H1 (cell line): ENCODE measurements around the gene GRIA1. TPM values are rescaled to one million over a fixed set of nuclear protein-coding genes. Genes with fewer than 3 reads are reported as not detected.

Experiments
- CTCF ChIA-PET: fragments of 300-600 bp; sonication (Branson Sonifier 250); formaldehyde crosslinking; loops from one replicate; lab custom pipeline; 2021; ENCODE audit not compliant: partially characterized antibody; lab: Charles Lee
- POLR2A ChIA-PET: fragments of 300-600 bp; sonication (Branson Sonifier 250); formaldehyde crosslinking; loops from one replicate; lab custom pipeline; 2021; ENCODE audit warnings: inconsistent platforms; ENCODE audit not compliant: partially characterized antibody; lab: Charles Lee
- DNase-seq, 2 experiments: peaks; one replicate each; pipeline versions ENCODE4 v3.0.0 to v3.0.0-alpha.2; 2010 to 2022; ENCODE audit warnings: low spot score in 2 of 2, low read depth in 1 of 2, mixed read lengths in 1 of 2
- FAIRE-seq: peaks from 2 replicates; lab custom pipeline; 2011; peaks lifted over from hg19 to GRCh38; lab: Jason Lieb, UNC
- H2AFZ ChIP-seq: 2 replicates; pipeline ENCODE4 v1.8.1; 2012; ENCODE audit warnings: low read length, inconsistent platforms
- H2AK5ac ChIP-seq: 2 replicates; pipeline ENCODE4 v1.6.1; 2013; ENCODE audit warnings: low read depth, low read length
- H2BK120ac ChIP-seq: replicated peaks from 2 replicates; pipeline ENCODE3; 2013; ENCODE audit warnings: low read depth, low read length, inconsistent platforms
- H2BK12ac ChIP-seq: 2 replicates; pipeline ENCODE4 v1.6.1; 2013; ENCODE audit warnings: low read depth, low read length
- H2BK15ac ChIP-seq: 2 replicates; pipeline ENCODE4 v1.6.1; 2013; ENCODE audit warnings: low read length
- H2BK20ac ChIP-seq: 2 replicates; pipeline ENCODE4 v1.6.1; 2013; ENCODE audit warnings: low read length
- H2BK5ac ChIP-seq: 2 replicates; pipeline ENCODE4 v1.6.1; 2013; ENCODE audit warnings: low read depth, low read length
- H3K14ac ChIP-seq: 2 replicates; pipeline ENCODE4 v1.6.1; 2013; ENCODE audit warnings: inconsistent platforms; ENCODE audit not compliant: insufficient read length
- H3K18ac ChIP-seq: 2 replicates; pipeline ENCODE4 v1.6.1; 2013; ENCODE audit warnings: low read length; ENCODE audit errors: extremely low read depth
- H3K23ac ChIP-seq: 2 replicates; pipeline ENCODE4 v1.6.1; 2013; ENCODE audit warnings: inconsistent platforms; ENCODE audit not compliant: insufficient read length
- H3K23me2 ChIP-seq: 2 replicates; pipeline ENCODE4 v1.6.1; 2013; ENCODE audit warnings: low read depth, low read length
- H3K27ac ChIP-seq: 2 replicates; pipeline ENCODE4 v1.6.1; 2011; ENCODE audit warnings: low read depth, low read length, inconsistent platforms
- H3K27me3 ChIP-seq, 4 experiments: replicated peaks in 1 of 4; 1 replicate in 1 of 4; 2 replicates in 3 of 4; pipeline versions ENCODE4 v1.6.1 to v1.8.1; 2011 to 2013; ENCODE audit warnings: low read length in 3 of 4, mild to moderate bottlenecking in 3 of 4, inconsistent platforms in 2 of 4, mixed read lengths in 2 of 4, moderate library complexity in 1 of 4; ENCODE audit not compliant: control insufficient read depth in 3 of 4, insufficient read depth in 3 of 4; ENCODE audit errors: extremely low read depth in 1 of 4
- H3K36me3 ChIP-seq, 4 experiments: 2 replicates each; pipeline versions ENCODE4 v1.6.1 to v1.8.1; 2011 to 2013; ENCODE audit warnings: mild to moderate bottlenecking in 4 of 4, low read length in 3 of 4, moderate library complexity in 2 of 4, control low read depth in 1 of 4, inconsistent platforms in 1 of 4; ENCODE audit not compliant: insufficient read depth in 4 of 4, control insufficient read depth in 2 of 4
- H3K4ac ChIP-seq: replicated peaks from 2 replicates; pipeline ENCODE3; 2013; ENCODE audit warnings: low read length, low read depth, mixed read lengths, inconsistent platforms; ENCODE audit not compliant: insufficient read length
- H3K4me1 ChIP-seq, 4 experiments: replicated peaks in 1 of 4; 1 replicate in 1 of 4; 2 replicates in 3 of 4; pipeline versions ENCODE4 v1.6.1 to v1.8.1; 2011 to 2013; ENCODE audit warnings: low read length in 3 of 4, inconsistent platforms in 2 of 4, mixed read lengths in 1 of 4; ENCODE audit not compliant: insufficient read depth in 4 of 4, control insufficient read depth in 3 of 4
- H3K4me2 ChIP-seq, 2 experiments: 2 replicates each; pipeline versions ENCODE4 v1.6.1 to v1.8.1; 2011 to 2013; ENCODE audit warnings: low read depth in 2 of 2, low read length in 2 of 2, control low read depth in 1 of 2, inconsistent platforms in 1 of 2, mild to moderate bottlenecking in 1 of 2; ENCODE audit not compliant: insufficient read depth in 1 of 2
- H3K4me3 ChIP-seq, 4 experiments: fragments of 200-600, 300-600 bp in 1 of 4; sonication (generic), shearing (Covaris generic), sonication (Bioruptor Twin) in 1 of 4; 2 replicates each; pipeline versions ENCODE4 v1.5.1 to v1.8.1; 2011 to 2016; ENCODE audit warnings: low read length in 4 of 4, low read depth in 3 of 4, control low read depth in 2 of 4, inconsistent platforms in 2 of 4, mild to moderate bottlenecking in 2 of 4, mixed read lengths in 1 of 4, moderate library complexity in 1 of 4; ENCODE audit not compliant: insufficient read depth in 2 of 4; ENCODE audit errors: extremely low read depth in 1 of 4
- H3K56ac ChIP-seq: replicated peaks from 2 replicates; pipeline ENCODE3; 2013; ENCODE audit warnings: low read depth, mild to moderate bottlenecking, mixed read lengths, low read length, inconsistent platforms; ENCODE audit not compliant: insufficient read length
- H3K79me1 ChIP-seq: 2 replicates; pipeline ENCODE4 v1.6.1; 2013; ENCODE audit warnings: low read depth, low read length, control low read depth
- H3K79me2 ChIP-seq, 2 experiments: 2 replicates each; pipeline versions ENCODE4 v1.6.1 to v1.8.1; 2012 to 2013; ENCODE audit warnings: low read length in 2 of 2, mild to moderate bottlenecking in 2 of 2, inconsistent platforms in 1 of 2; ENCODE audit not compliant: insufficient read depth in 2 of 2, control insufficient read depth in 1 of 2
- H3K9ac ChIP-seq, 4 experiments: replicated peaks in 1 of 4; 1 replicate in 1 of 4; 2 replicates in 3 of 4; pipeline versions ENCODE4 v1.6.1 to v1.8.1; 2011 to 2013; ENCODE audit warnings: low read depth in 3 of 4, low read length in 3 of 4, control low read depth in 2 of 4, mild to moderate bottlenecking in 2 of 4, moderate library complexity in 2 of 4, inconsistent platforms in 1 of 4; ENCODE audit errors: extremely low read depth in 1 of 4
- H3K9me3 ChIP-seq, 2 experiments: 2 replicates each; pipeline versions ENCODE4 v1.6.1 to v1.8.1; 2012 to 2013; ENCODE audit warnings: mild to moderate bottlenecking in 2 of 2, moderate library complexity in 2 of 2, control low read depth in 1 of 2, inconsistent platforms in 1 of 2, low read depth in 1 of 2, low read length in 1 of 2, mixed read lengths in 1 of 2; ENCODE audit not compliant: insufficient read depth in 2 of 2
- H4K20me1 ChIP-seq, 2 experiments: replicated peaks in 1 of 2; 2 replicates each; pipeline versions ENCODE3 to v1.8.1; 2011 to 2013; ENCODE audit warnings: inconsistent platforms in 2 of 2, low read length in 2 of 2, mild to moderate bottlenecking in 1 of 2; ENCODE audit not compliant: insufficient read depth in 2 of 2, control insufficient read depth in 1 of 2
- H4K5ac ChIP-seq: 2 replicates; pipeline ENCODE4 v1.6.1; 2013; ENCODE audit warnings: low read length, low read depth, mixed read lengths, inconsistent platforms; ENCODE audit not compliant: insufficient read length
- H4K8ac ChIP-seq: 2 replicates; pipeline ENCODE4 v1.8.0; 2013; ENCODE audit warnings: mild to moderate bottlenecking, moderate library complexity, low read length, inconsistent platforms; ENCODE audit not compliant: insufficient read depth; ENCODE audit errors: extremely low read depth
- H4K91ac ChIP-seq: replicated peaks from 2 replicates; pipeline ENCODE3; 2013; ENCODE audit warnings: low read length, mixed read lengths, inconsistent platforms; ENCODE audit not compliant: insufficient read length
- BCL11A ChIP-seq, 2 experiments: IDR thresholded peaks; one replicate each; pipeline ENCODE4 v1.6.1; 2011; ENCODE audit warnings: low read depth in 2 of 2, low read length in 2 of 2, mild to moderate bottlenecking in 2 of 2
- CTBP2 ChIP-seq: IDR thresholded peaks from 2 replicates; pipeline ENCODE4 v1.7.0; 2011; ENCODE audit warnings: borderline replicate concordance, mild to moderate bottlenecking, moderate library complexity, mixed read lengths, low read length; ENCODE audit not compliant: insufficient read depth, insufficient read length
- EP300 ChIP-seq, 2 experiments: IDR thresholded peaks; 1 replicate in 1 of 2; 2 replicates in 1 of 2; pipeline ENCODE4 v1.6.1; 2011 to 2012; ENCODE audit warnings: low read depth in 2 of 2, low read length in 2 of 2, mild to moderate bottlenecking in 2 of 2, borderline replicate concordance in 1 of 2, inconsistent platforms in 1 of 2, moderate library complexity in 1 of 2
- FOSL1 ChIP-seq: IDR thresholded peaks from 2 replicates; pipeline ENCODE4 v1.6.1; 2011; ENCODE audit warnings: mild to moderate bottlenecking, low read depth, low read length, moderate library complexity; ENCODE audit not compliant: insufficient read depth
- POLR2A ChIP-seq, 2 experiments: IDR thresholded peaks; 1 replicate in 1 of 2; 2 replicates in 1 of 2; pipeline ENCODE4 v1.6.1; 2011; ENCODE audit warnings: low read depth in 2 of 2, low read length in 2 of 2, mild to moderate bottlenecking in 2 of 2; ENCODE audit errors: control extremely low read depth in 1 of 2
- POLR2AphosphoS5 ChIP-seq: IDR thresholded peaks from 2 replicates; pipeline ENCODE4 v1.6.1; 2011; ENCODE audit warnings: low read depth, low read length
- RXRA ChIP-seq: IDR thresholded peaks from 2 replicates; pipeline ENCODE4 v1.6.1; 2011; ENCODE audit warnings: low read depth, mild to moderate bottlenecking, low read length, moderate library complexity; ENCODE audit not compliant: insufficient read depth
- SIRT6 ChIP-seq: IDR thresholded peaks from one replicate; pipeline ENCODE4 v1.7.1; 2012; ENCODE audit warnings: low read length, inconsistent platforms
- SP4 ChIP-seq: IDR thresholded peaks from 2 replicates; pipeline ENCODE4 v1.6.1; 2012; ENCODE audit warnings: low read length, inconsistent platforms
- TBP ChIP-seq: IDR thresholded peaks from 2 replicates; pipeline ENCODE4 v1.6.1; 2011; ENCODE audit warnings: low read depth, low read length, improper control_type of control experiment
- WGBS, 2 experiments: shearing (Covaris generic) in 1 of 2; methylation state at CpG; one replicate each; pipeline versions ENCODE4 v1.1.6 to v1.1.7; 2013 to 2015; ENCODE audit warnings: low lambda C conversion rate in 2 of 2, mixed read lengths in 2 of 2, inconsistent platforms in 1 of 2, low coverage in 1 of 2, missing lambda C conversion rate in 1 of 2; ENCODE audit not compliant: insufficient replicate concordance in 2 of 2, insufficient coverage in 1 of 2, insufficient read length in 1 of 2; ENCODE audit errors: extremely low coverage in 1 of 2, missing lambda C conversion rate in 1 of 2; 5-methylcytosine and 5-hydroxymethylcytosine counted together
- polyA plus RNA-seq, 7 experiments: library from polyadenylated mRNA; depleted of rRNA in 3 of 7; stranded (reverse) in 5 of 7; unstranded in 2 of 7; fragments of >200 nt in 5 of 7; fragments of 200-250 nt in 2 of 7; gene quantifications; 1 replicate in 5 of 7; 2 replicates in 1 of 7; 4 replicates in 1 of 7; pipeline versions ENCODE4 v1.2.1 to v1.2.3, GENCODE V29; 2011 to 2013; ENCODE audit warnings: missing spikeins in 2 of 7, mixed read lengths in 2 of 7
- total RNA-seq: library from RNA; stranded (reverse); fragmentation: NEBNext Ultra II Directional; extraction: Animal tissue kit (Norgen Biotek cat#: 25700); gene quantifications from 2 replicates; pipeline ENCODE4 v1.2.1, GENCODE V29; 2021
- TF ChIP-seq, protein P1 (sequence below): IDR thresholded peaks from 2 replicates; pipeline ENCODE4 v1.6.1; 2012; ENCODE audit warnings: inconsistent platforms

Gene GRIA1
- total and polyA plus RNA-seq, 2 of the 8 experiments (the other 6 are each of a cell fraction or from before 2014, with no cell fraction given), result 0.97 to 2.5 TPM

DNA sequence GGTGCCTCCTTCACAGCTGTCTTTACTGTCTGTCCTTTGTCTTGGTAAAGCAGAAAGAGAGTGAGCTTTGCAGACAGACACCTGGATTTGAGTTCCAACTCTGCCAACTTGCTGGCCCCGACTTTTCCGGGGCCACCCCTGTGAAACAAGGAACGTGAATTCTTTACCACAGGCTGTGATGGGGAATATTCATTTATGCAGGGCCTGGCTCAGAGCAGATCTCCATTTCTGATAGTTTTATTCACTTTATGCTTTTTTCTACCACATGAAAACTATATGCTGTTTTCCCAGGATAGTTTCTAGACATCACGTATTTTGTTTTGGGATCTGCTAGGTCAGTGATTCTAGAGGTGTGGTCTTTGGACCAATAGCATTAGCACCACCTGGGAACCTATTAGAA lies 211.8 kb downstream of the GRIA1 start:
- no peaks in the 10 kb centered on the region for H3K23me2 ChIP-seq
- H3K18ac ChIP-seq, result no peak overlapping the region
- H4K20me1 ChIP-seq, result no peaks in the 10 kb centered on the region
- H3K4ac ChIP-seq, result no peak overlapping the region
- H2BK120ac ChIP-seq, result no peak overlapping the region
- H3K4me2 ChIP-seq, result no peak overlapping the region
- no peak for FAIRE-seq
- peaks cover 0 to 4% (median under 1%) of the 10 kb centered on the region in 4 experiments; a peak in 3 of 7 replicates for H3K4me1 ChIP-seq
- H3K4me3 ChIP-seq, result no peak overlapping the region
- H3K9ac ChIP-seq, result no peak overlapping the region
- no peak overlapping the region for H3K27ac ChIP-seq
- H3K23ac ChIP-seq, result no peak overlapping the region
- H4K91ac ChIP-seq, result no peak overlapping the region
- no peak overlapping the region for H3K56ac ChIP-seq
- H3K27me3 ChIP-seq, result no peaks in the 10 kb centered on the region
- H3K79me2 ChIP-seq, result no peaks in the 10 kb centered on the region
- no peak overlapping the region for H3K14ac ChIP-seq
- H3K36me3 ChIP-seq, result no peaks in the 10 kb centered on the region
- H4K5ac ChIP-seq, result no peak overlapping the region
- no peak overlapping the region for H2BK20ac ChIP-seq
- TF ChIP-seq EP300 (IDR thresholded peaks at IDR 0.05; ENCODE audit: borderline replicate concordance in 1 of 2, low read depth in 2 of 2, low read length in 2 of 2) (no peak), RXRA (no peak), POLR2AphosphoS5 (no peak), FOSL1 (no peak), SIRT6 (no peak), TBP (no peak), BCL11A (IDR thresholded peaks at IDR 0.05; ENCODE audit: low read depth in 2 of 2, low read length in 2 of 2) (no peak), POLR2A (IDR thresholded peaks at IDR 0.05; ENCODE audit: control extremely low read depth in 1 of 2, low read depth in 2 of 2, low read length in 2 of 2) (no peak), SP4 (no peak), CTBP2 (no peak)
- TF ChIP-seq, protein P1, sequence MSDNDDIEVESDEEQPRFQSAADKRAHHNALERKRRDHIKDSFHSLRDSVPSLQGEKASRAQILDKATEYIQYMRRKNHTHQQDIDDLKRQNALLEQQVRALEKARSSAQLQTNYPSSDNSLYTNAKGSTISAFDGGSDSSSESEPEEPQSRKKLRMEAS, result no peak
- H2BK12ac ChIP-seq, result no peak overlapping the region
- no peak overlapping the region for H2AK5ac ChIP-seq
- ChIA-PET CTCF (interaction anchor here (3.0 kb wide), 1 partner anchor 263 kb away, joined by 9 read pairs; no protein-coding TSS in a partner anchor), POLR2A (no interaction called here)
- H2AFZ ChIP-seq, result no peak overlapping the region
- H3K9me3 ChIP-seq, result no peaks in the 10 kb centered on the region
- no peak overlapping the region for H2BK15ac ChIP-seq
- no peaks in the 10 kb centered on the region for H3K79me1 ChIP-seq
- 74% methylated on average over 4 of the region's 4 CpGs; no CpG with 5 or more reads in 1 of the 2 experiments for WGBS, 2 experiments
- DNase-seq, result no peak
- H2BK5ac ChIP-seq, result no peak overlapping the region
- H4K8ac ChIP-seq, result no peak overlapping the region
